Stimulated activated memory B cell treated with anti-CD40 and anti-IgM and Interleukin-4, amounts not matched to agents 10 μg/mL and 1 μg/mL and 100 μg/mL, for 72 hours (primary cell): ENCODE data around the gene RPL11.
"Not testable (repeated sequence)": the region's sequence is repeated elsewhere in the genome, so short reads cannot be mapped to it uniquely, and the experiment has no call there.

Source experiments
- ATAC-seq: fragments of 150-1000 bp; cut with Tn5 transposase; 2 replicates; pipeline ENCODE4 v1.10.0; 2021
- H3K27ac Mint-ChIP-seq: one replicate; pipeline ENCODE4 v1.8.0; 2022; ENCODE audit warnings: mild to moderate bottlenecking, mixed read lengths
- H3K27me3 Mint-ChIP-seq: one replicate; pipeline ENCODE4 v1.8.0; 2022; ENCODE audit warnings: mixed read lengths
- H3K36me3 Mint-ChIP-seq: one replicate; pipeline ENCODE4 v1.8.0; 2022; ENCODE audit warnings: mixed read lengths
- H3K4me1 Mint-ChIP-seq: one replicate; pipeline ENCODE4 v1.8.0; 2022; ENCODE audit warnings: mixed read lengths
- H3K4me3 Mint-ChIP-seq: one replicate; pipeline ENCODE4 v1.8.0; 2022; ENCODE audit warnings: mild to moderate bottlenecking, moderate library complexity, mixed read lengths
- H3K9me3 Mint-ChIP-seq: one replicate; pipeline ENCODE4 v1.8.0; 2022; ENCODE audit warnings: mixed read lengths

RPL11 gene

DNA sequence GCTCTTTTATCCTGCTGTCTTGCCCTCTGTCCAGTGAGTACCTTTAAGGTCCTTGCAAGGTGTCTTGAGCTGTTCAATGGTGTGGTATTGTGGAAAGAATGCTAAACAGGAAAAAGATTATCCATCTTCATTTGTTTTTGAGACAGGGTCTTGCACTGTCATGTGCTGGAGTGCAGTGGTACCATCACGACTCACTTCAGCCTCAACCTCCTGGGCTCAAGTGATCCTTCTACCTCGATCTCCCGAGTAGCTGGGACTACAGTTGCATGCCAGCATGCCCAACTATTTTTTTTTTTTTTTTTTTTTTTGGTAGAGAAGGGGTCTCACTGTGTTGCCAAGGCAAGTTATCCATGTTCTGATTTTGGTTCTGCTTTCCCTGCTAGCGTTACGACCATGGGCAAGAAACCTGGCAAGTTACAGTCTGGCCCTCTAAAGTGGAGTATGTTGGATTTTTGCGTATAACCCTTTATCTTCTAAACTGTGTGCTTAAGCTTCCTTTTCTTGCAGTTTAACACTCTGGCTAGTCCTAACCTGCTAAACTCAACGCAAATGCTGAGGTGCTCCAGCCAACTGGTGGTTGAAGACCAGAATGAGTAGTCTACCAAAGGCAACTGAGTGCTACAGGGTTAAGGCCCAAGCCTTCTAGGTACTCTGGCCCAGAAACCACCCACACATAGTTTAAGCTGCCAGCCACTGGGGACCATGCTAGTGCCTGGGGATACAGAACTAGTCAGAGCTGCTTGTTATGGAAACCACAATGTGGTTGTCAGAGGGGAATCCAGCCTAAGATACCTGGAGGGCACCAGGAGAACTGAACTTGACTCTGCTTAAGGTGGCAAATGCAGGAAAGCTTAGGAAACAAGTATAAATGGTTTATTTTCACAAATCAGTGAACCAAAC is 7.9 kb downstream of the RPL11 start:
- Mint-ChIP-seq H3K36me3 (peaks cover 66% of the 10 kb centered on the region), H3K27me3 (no peaks in the 10 kb centered on the region), H3K9me3 (no peaks in the 10 kb centered on the region), H3K4me3 (peak overlapping the region; percentile 11), H3K27ac (peak overlapping the region; percentile 36), H3K4me1 (peaks cover 62% of the 10 kb centered on the region)
- peak; percentile 97 for ATAC-seq

DNA sequence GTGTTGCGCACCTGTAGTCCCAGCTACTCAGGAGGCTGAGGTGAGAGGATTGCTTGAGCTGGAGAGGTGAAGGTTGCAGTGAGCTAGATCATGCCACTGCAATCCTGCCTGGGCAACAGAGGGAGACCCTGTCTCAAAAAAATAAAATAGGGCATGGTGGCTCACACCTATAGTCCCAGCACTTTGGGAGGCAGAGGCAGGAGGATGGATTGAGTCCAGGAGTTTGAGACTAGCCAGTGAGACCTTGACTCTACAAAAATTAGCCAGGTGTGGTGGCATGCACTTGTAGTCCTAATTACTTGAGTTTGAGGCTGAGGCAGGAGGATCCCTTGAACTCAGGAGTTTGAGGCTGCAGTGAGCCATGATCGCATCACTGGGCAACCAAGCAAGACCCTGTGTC is 9.7 kb downstream of the RPL11 start:
- H3K27ac Mint-ChIP-seq = no peak overlapping the region

DNA sequence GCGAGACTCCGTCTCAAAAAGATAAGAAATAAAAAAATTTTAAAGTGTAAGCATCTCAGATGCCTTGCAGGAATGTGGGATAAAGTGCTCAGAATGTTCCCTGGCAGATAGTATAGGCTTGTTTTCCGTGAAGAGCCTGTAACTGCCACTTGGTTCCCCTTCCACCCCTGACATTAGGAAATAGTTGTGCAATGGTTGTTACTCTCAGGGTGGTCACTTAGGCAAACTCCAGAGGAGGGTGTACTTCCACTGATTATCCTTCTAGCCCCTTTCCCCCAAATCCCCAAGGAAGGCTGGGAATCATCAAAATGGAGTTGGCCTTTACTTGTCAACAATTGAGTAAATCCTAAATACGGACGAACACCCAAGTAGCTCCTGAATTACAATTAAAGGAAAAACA is 10.4 kb downstream of the RPL11 start:
- ATAC-seq = no peak
- Mint-ChIP-seq H3K9me3 (no peaks in the 10 kb centered on the region), H3K4me3 (no peak overlapping the region), H3K36me3 (peaks cover 46% of the 10 kb centered on the region), H3K27ac (no peak overlapping the region), H3K27me3 (no peaks in the 10 kb centered on the region), H3K4me1 (peaks cover 37% of the 10 kb centered on the region)

More for the DNA sequence above, 9.7 kb downstream of the RPL11 start:
- H3K9me3 Mint-ChIP-seq = no peaks in the 10 kb centered on the region
- peaks cover 51% of the 10 kb centered on the region for H3K36me3 Mint-ChIP-seq
- no peaks in the 10 kb centered on the region for H3K27me3 Mint-ChIP-seq
- H3K4me1 Mint-ChIP-seq = peaks cover 44% of the 10 kb centered on the region
- no peak overlapping the region for H3K4me3 Mint-ChIP-seq
- no peak for ATAC-seq

- Mint-ChIP-seq H3K36me3 (peaks cover 54% of the 10 kb centered on the region), H3K4me3 (no peak overlapping the region), H3K27ac (no peak overlapping the region), H3K9me3 (no peaks in the 10 kb centered on the region), H3K4me1 (peaks cover 37% of the 10 kb centered on the region), H3K27me3 (no peaks in the 10 kb centered on the region)
- ATAC-seq = no peak
These were observed 13.4 kb downstream of the RPL11 start for GRCh38 chr1:23704834-23705495.

- Mint-ChIP-seq H3K4me1 (peaks cover 28% of the 10 kb centered on the region), H3K4me3 (no peak overlapping the region), H3K36me3 (peaks cover 36% of the 10 kb centered on the region), H3K27ac (peak overlapping the region; percentile 40), H3K27me3 (no peaks in the 10 kb centered on the region), H3K9me3 (no peaks in the 10 kb centered on the region)
- ATAC-seq = no peak
These were observed 17.6 kb downstream of the RPL11 start for GRCh38 chr1:23709229-23709628.

GRCh38 chr1:23718482-23718881 is 26.9 kb downstream of the RPL11 start:
- no peak for ATAC-seq
- Mint-ChIP-seq H3K36me3 (peaks cover 13% of the 10 kb centered on the region), H3K4me3 (no peak overlapping the region), H3K9me3 (no peaks in the 10 kb centered on the region), H3K4me1 (peaks cover 48% of the 10 kb centered on the region), H3K27ac (peak overlapping the region; percentile 90), H3K27me3 (no peaks in the 10 kb centered on the region)

- Mint-ChIP-seq H3K27me3 (no peaks in the 10 kb centered on the region), H3K9me3 (no peaks in the 10 kb centered on the region), H3K4me3 (no peak overlapping the region), H3K36me3 (peaks cover 13% of the 10 kb centered on the region), H3K4me1 (peaks cover 54% of the 10 kb centered on the region), H3K27ac (peak overlapping the region; percentile 90)
- ATAC-seq = no peak
These were observed 27.7 kb downstream of the RPL11 start for GRCh38 chr1:23719162-23719820.

DNA sequence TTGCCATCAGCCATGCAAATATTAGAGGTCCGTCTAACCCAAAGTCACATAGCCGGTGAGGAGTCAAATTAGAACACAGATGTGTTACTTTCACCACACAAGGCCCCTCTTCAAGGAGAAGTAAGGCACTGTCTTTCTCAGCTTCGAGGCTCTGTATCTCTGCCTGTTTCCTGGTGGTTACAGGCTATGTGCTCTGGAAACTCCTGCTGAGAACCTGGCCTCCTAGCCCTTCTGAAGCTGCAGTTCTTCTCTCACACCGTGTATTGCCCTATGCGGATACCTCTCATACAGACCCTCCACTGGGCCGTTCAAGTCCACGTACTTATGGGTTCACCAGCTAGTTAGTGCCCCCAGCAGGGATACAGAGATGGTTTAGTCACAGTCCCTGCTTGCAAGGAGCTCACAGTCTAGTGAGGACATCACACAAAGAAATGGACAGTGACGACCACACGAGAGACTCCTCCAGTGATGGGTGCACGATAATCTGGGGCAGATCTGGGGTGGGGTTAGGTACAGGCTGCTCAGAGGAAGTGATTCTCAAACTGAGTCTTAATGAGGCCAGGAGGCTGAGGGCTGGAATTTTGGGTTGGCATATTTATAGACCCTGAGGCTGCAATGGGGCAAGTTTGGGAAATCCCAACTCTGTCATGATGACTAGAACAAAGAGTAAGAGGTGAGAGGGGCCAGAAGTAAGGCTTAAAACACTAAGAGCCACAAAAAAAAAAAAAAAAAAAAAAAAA is 28.8 kb downstream of the RPL11 start:
- Mint-ChIP-seq H3K9me3 (no peaks in the 10 kb centered on the region), H3K36me3 (peaks cover 13% of the 10 kb centered on the region), H3K4me3 (peak overlapping the region; percentile 36), H3K4me1 (peaks cover 54% of the 10 kb centered on the region), H3K27ac (peak overlapping the region; percentile 90), H3K27me3 (no peaks in the 10 kb centered on the region)
- ATAC-seq = peak; percentile 87

DNA sequence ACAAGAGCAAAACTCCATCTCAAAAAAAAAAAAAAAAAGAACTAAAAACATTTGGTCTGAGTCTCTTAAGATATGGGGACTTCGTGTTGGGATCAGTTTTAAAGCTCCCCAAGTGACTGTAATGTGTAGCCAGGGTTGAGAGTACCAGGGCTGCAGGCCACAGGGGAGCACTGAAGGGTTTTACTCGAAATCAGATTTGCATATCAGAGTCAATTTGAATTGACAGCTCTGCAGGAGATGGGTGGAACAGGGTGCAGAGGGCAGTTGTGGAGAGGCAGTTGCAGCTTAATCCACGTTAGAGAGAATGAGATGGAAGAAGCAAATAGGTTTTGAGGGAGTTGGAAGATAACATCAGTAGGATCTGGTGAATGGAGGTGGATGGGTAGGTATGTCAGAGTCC is 31.0 kb downstream of the RPL11 start:
- H3K27me3 Mint-ChIP-seq = no peaks in the 10 kb centered on the region
- H3K36me3 Mint-ChIP-seq = peaks cover 7% of the 10 kb centered on the region
- H3K27ac Mint-ChIP-seq = peak overlapping the region; percentile 90
- H3K9me3 Mint-ChIP-seq = no peaks in the 10 kb centered on the region
- peak overlapping the region; percentile 55 for H3K4me3 Mint-ChIP-seq
- peaks cover 61% of the 10 kb centered on the region for H3K4me1 Mint-ChIP-seq
- ATAC-seq = peak; percentile 79

DNA sequence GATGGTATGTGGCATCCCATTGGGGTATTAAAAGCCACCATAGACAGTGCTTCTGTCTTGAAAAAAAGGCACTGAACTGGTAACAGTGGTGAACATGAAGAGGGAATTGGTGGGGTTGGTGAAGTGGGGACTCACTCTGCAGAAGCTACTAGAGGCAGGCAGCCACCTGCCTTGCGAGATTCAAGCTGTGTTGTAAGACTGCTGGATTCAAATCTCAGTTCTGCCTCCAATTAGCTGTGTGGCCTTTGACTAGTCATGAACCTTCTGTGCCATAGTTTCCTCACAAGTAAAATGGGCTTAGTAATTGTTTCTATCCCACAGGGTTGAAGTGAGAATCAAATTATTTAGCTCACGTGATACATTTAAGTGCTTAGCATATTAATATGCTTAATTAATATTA is 35.1 kb downstream of the RPL11 start:
- ATAC-seq = no peak
- no peaks in the 10 kb centered on the region for H3K27me3 Mint-ChIP-seq
- H3K9me3 Mint-ChIP-seq = no peaks in the 10 kb centered on the region
- peaks cover 57% of the 10 kb centered on the region for H3K4me1 Mint-ChIP-seq
- no peak overlapping the region for H3K4me3 Mint-ChIP-seq
- H3K27ac Mint-ChIP-seq = peak overlapping the region; percentile 99
- peaks cover 5% of the 10 kb centered on the region for H3K36me3 Mint-ChIP-seq

- Mint-ChIP-seq H3K27me3 (no peaks in the 10 kb centered on the region), H3K4me3 (no peak overlapping the region), H3K4me1 (peaks cover 63% of the 10 kb centered on the region), H3K27ac (peak overlapping the region; percentile 99), H3K36me3 (peaks cover 7% of the 10 kb centered on the region), H3K9me3 (no peaks in the 10 kb centered on the region)
- ATAC-seq = peak; percentile 56
These were observed 35.8 kb downstream of the RPL11 start for GRCh38 chr1:23727362-23727811.

GRCh38 chr1:23732363-23733224 is 41.0 kb downstream of the RPL11 start:
- Mint-ChIP-seq H3K4me3 (no peak overlapping the region), H3K9me3 (no peaks in the 10 kb centered on the region), H3K4me1 (peaks cover 50% of the 10 kb centered on the region), H3K27ac (peak overlapping the region; percentile 26), H3K27me3 (no peaks in the 10 kb centered on the region), H3K36me3 (peaks cover 7% of the 10 kb centered on the region)
- no peak for ATAC-seq

DNA sequence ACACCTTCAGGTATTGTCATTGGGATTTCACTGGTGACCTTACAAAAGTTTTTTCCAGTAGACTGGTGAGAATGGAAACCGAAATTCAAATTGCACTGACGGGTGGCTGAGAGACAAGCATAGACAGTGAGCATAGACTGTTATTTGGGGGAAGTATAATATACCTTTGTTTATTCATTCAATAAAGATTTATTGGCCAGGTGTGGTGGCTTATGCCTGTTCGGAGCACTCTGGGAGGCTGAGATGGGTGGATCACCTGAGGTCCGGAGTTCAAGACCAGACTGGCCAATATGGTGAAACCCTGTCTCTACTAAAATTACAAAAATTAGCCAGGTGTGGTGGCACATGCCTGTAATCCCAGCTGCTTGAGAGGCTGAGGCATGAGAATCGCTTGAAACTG is 41.7 kb downstream of the RPL11 start:
- H3K27me3 Mint-ChIP-seq, H3K4me3 Mint-ChIP-seq, H3K9me3 Mint-ChIP-seq, ATAC-seq, H3K36me3 Mint-ChIP-seq: not testable (repeated sequence)
- H3K27ac Mint-ChIP-seq = peak overlapping the region; percentile 25
- H3K4me1 Mint-ChIP-seq = peaks cover 48% of the 10 kb centered on the region
